GM12865 (cell line): ENCODE results near the gene TBCB.
A peak's percentile ranks its signal among the peaks of the same experiment; 100 is the strongest.
"Not testable (repeated sequence)": the region's sequence is repeated elsewhere in the genome, so short reads cannot be mapped to it uniquely, and the experiment has no call there.

Experiments used
- DNase-seq: peaks from one replicate; pipeline ENCODE4 v3.0.0; 2010; ENCODE audit warnings: low read depth
- H3K4me3 ChIP-seq: 2 replicates; pipeline ENCODE4 v1.5.1; 2011; ENCODE audit warnings: mild to moderate bottlenecking, low read depth, low read length, control low read depth
- TF ChIP-seq, protein P1 (sequence below): IDR thresholded peaks from 2 replicates; pipeline ENCODE4 v1.5.1; 2011; ENCODE audit warnings: low read length, control low read depth, low read depth, inconsistent platforms; ENCODE audit not compliant: insufficient read depth; ENCODE audit errors: missing control alignments

Gene TBCB, protein sequence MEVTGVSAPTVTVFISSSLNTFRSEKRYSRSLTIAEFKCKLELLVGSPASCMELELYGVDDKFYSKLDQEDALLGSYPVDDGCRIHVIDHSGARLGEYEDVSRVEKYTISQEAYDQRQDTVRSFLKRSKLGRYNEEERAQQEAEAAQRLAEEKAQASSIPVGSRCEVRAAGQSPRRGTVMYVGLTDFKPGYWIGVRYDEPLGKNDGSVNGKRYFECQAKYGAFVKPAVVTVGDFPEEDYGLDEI

DNA sequence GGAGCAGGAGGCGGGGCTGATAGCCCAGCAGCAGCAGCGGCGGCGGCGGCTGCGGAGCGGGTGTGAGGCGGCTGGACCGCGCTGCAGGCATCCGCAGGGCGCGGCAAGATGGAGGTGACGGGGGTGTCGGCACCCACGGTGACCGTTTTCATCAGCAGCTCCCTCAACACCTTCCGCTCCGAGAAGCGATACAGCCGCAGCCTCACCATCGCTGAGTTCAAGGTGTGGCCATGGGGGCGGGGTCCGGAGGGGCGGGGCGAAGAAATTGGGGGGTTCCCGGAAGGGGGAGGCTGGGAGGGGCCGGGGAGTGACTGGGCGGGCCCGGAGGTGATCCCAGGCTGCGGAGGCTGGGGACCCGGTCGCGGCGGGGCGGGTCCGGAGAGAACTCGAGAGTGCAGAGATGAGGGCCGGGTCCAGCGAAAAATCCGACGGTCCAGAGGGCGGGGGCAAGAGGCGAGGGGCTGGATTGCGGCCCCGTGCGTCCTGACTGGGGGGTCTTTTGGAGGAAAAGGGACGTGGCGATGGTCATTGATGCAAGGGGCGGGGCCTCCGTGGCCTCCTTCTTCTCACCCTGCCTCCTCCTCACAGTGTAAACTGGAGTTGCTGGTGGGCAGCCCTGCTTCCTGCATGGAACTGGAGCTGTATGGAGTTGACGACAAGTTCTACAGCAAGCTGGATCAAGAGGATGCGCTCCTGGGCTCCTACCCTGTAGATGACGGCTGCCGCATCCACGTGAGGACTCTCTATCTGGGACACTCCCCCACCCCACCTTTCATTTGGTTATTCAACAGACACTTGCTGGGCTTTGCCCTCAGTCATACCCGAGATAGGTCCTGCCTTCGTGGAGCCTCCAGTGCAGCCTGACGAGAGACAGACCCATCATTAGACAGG, at the start of gene TBCB:
Gene TBCB, plus strand, starts transcription at position 16 of the 891 bp plus-strand sequence. Its CDS starts 93 bp downstream, at position 109.
- peak within 1 kb of the TSS; percentile 90 for H3K4me3 ChIP-seq
- TF ChIP-seq, protein P1, sequence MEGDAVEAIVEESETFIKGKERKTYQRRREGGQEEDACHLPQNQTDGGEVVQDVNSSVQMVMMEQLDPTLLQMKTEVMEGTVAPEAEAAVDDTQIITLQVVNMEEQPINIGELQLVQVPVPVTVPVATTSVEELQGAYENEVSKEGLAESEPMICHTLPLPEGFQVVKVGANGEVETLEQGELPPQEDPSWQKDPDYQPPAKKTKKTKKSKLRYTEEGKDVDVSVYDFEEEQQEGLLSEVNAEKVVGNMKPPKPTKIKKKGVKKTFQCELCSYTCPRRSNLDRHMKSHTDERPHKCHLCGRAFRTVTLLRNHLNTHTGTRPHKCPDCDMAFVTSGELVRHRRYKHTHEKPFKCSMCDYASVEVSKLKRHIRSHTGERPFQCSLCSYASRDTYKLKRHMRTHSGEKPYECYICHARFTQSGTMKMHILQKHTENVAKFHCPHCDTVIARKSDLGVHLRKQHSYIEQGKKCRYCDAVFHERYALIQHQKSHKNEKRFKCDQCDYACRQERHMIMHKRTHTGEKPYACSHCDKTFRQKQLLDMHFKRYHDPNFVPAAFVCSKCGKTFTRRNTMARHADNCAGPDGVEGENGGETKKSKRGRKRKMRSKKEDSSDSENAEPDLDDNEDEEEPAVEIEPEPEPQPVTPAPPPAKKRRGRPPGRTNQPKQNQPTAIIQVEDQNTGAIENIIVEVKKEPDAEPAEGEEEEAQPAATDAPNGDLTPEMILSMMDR: no peak
- DNase-seq: no peak

DNA sequence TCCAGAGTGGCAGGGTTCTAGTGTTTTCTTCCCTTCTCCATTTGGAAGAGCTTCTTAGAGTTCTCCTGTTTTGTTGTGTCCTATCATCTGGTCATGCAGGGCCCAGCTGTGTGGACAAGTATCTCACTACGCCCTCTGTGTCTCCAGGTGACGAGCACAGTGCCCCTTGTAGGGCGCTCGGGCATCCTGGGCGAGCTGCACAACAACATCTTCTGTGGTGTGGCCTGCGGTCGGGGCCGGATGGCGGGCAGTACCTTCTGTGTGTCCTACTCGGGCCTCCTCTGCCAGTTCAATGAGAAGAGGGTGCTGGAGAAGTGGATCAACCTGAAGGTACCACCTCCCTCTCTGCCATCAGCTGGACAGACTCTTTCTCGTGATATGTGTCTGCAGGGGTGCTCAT, 47.6 kb upstream of the TBCB start:
- TF ChIP-seq, protein P1: no peak
- no peak for DNase-seq
- H3K4me3 ChIP-seq: no peak overlapping the region

DNA sequence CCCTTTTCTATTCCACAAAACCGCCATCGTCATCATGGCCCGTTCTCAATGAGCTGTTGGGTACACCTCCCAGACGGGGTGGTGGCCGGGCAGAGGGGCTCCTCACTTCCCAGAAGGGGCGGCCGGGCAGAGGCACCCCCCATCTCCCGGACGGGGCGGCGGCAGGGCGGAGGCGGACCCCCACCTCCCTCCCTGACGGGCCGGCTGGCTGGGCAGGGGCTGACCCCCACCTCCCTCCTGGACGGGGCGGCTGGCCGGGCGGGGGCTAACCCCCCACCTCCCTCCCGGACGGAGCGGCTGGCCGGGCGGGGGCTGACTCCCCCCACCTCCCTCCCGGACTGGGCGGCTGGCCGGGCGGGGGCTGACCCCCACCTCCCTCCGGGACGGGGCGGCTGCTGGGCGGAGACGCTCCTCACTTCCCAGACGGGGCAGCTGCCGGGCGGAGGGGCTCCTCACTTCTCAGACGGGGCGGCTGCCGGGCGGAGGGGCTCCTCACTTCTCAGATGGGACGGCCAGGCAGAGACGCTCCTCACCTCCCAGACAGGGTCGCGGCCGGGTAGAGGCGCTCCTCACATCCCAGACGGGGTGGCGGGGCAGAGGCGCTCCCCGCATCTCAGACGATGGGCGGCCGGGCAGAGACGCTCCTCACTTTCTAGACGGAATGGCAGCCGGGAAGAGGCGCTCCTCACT, 46.3 kb upstream of the TBCB start:
- not testable (repeated sequence) for DNase-seq, H3K4me3 ChIP-seq

GRCh38 chr19:36072081-36072480, 43.2 kb upstream of the TBCB start:
- DNase-seq: no peak
- TF ChIP-seq, protein P1: no peak
- H3K4me3 ChIP-seq: no peak overlapping the region

DNA sequence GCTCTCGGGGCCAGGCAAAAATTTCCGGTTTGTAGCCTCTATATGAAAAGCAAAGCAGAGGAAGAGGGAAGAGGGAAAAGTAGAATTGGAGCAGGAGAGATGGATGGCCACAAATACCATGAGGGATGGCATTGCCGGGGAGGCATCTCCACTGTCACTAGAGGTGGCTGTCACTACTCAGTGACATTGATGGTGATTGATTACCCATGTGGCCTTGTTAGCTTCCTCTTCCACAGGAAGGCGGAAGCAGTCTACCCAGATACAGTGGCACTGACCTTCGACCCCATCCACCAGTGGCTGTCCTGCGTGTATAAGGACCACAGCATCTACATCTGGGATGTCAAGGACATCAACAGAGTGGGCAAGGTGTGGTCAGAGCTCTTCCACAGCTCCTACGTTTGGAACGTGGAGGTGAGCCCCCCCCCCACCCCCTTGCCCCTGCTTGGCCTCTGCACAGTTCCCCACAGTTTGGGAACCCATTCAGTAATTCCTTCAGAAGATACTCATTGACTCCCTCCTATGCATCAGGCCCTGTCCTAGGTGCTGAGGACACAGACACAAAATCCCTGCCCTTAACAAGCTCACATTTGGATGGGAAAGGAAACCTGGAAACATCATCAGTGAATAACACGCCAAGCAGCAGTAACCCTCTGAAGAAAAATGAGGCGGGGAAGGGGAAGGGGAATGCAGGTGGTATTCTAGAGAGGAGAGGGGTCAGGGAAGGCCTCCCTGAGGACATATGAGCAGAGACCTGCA, 42.0 kb upstream of the TBCB start:
- no peak for DNase-seq
- H3K4me3 ChIP-seq: no peak overlapping the region
- TF ChIP-seq, protein P1: no peak

GRCh38 chr19:36079389-36079945, 35.8 kb upstream of the TBCB start:
- no peak overlapping the region for H3K4me3 ChIP-seq
- DNase-seq: no peak
- TF ChIP-seq, protein P1: no peak
